ENCODE measurements around the gene COX7C.
A peak's percentile ranks its signal among the peaks of the same experiment; 100 is the strongest.
"Not testable (repeated sequence)": the region's sequence is repeated elsewhere in the genome, so short reads cannot be mapped to it uniquely, and the experiment has no call there.

COX7C gene, protein sequence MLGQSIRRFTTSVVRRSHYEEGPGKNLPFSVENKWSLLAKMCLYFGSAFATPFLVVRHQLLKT

GRCh38 chr5:86617756-86618576 is at the start of gene COX7C:
Gene COX7C (plus strand): TSS chr5:86617941. CDS start chr5:86618056, 115 bp downstream.
- peak; percentile 92 for DNase-seq (ENCODE audit: low read depth)

- not testable (repeated sequence) for DNase-seq (ENCODE audit: low read depth)
These were observed 48.0 kb upstream of the COX7C start for GRCh38 chr5:86569522-86570426.

DNA sequence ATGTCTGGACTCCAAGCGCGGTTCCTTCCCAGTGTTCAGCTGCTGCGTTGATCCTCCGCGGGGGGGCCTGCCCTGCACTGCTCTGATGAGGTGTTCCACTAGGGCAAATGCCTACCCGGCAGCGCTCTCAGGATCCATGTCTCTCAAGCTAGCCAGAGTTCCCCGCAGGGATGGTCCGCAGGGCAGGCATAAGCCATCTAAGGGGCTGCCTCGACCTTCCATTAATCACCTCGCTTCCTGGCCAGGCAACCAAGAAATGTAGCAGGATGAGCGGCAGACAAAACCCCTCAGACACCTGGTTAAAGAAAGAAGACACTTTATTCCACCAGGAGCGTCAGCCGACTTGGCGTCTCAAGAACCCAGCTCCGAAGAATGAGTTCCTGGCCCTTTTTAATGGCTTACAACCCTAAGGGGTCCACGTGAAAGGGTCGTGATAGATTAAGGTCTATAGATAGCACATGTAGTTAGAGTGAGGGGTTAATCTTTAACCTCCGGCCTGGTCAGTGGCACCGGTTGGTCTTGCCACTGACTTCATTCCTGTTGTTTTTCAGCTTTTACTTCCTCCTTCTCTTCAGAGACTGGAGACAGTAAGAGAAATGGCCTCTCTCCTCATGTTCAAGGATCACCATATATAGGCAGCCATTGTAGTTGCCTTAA is 47.2 kb upstream of the COX7C start:
- DNase-seq (ENCODE audit: low read depth): no peak

GRCh38 chr5:86571109-86571508 is 46.6 kb upstream of the COX7C start:
- DNase-seq (ENCODE audit: low read depth): not testable (repeated sequence)

GRCh38 chr5:86572825-86573517 is 44.8 kb upstream of the COX7C start:
- no peak for DNase-seq (ENCODE audit: low read depth)

GRCh38 chr5:86579502-86579901 is 38.2 kb upstream of the COX7C start:
- no peak for DNase-seq (ENCODE audit: low read depth)

DNA sequence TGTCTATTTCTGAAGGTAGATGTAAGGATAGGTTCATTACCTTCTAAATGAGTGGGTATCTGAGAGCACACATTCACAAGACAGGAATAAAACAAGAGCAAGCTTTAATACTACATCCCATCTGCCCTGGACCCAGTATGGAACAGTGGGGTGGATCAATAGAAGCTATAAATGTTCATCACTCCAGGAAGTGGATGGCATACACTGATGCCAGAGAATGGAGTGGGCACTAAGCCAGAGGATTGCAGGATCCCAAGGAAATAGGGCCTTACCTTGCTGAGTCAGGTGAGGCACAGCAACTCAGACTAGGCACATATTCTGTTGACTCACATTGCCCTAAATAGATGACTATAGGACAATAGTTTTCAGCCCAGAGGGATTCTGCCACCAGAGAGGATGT is 21.3 kb upstream of the COX7C start:
- DNase-seq (ENCODE audit: low read depth): no peak

GRCh38 chr5:86605881-86606280 is 11.9 kb upstream of the COX7C start:
- no peak for DNase-seq (ENCODE audit: low read depth)

DNA sequence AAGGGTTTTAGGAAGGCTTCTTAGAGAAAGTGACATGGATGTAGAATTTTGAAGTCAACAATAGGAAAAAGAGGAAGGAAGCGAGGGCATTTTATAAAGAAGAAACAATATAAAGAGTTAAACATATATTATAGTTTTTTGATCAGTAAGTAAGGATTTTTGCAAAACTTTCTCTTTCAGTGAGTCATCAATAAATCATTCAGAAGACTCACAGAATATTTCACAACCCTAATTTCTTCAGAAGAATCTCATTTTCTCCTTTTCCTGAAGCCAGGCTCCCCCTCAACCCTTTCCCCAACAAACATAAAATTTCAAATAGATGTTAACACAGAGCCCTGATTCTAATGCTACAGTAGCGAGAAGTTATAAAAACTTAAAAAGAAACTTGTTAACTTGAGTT is 4.3 kb upstream of the COX7C start:
- DNase-seq (ENCODE audit: low read depth): no peak

DNA sequence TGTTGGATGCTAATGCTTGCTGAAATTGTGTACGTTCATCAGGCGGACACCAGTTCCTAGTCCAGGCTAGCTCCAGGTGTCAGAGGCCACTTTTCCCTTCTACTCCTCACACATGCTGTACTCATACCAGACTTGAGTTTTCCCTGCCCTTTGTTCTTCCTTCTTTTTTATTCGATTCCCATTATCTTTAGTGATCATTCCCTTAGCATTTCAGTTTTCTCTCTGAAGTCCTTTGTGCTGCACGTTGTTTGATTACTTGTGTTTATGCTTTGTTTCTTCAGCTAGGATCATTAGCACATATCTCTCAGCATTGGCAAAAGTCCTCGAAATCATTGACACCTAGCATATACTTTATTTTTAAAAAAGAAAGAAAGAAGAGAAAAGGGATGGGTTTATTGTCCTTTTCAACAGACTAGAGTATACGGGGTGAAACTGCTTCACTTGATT is 409 bp upstream of the COX7C start:
- no peak for DNase-seq (ENCODE audit: low read depth)

- no peak for DNase-seq (ENCODE audit: low read depth)
These were observed 6.2 kb downstream of the COX7C start for GRCh38 chr5:86623785-86624483.

DNA sequence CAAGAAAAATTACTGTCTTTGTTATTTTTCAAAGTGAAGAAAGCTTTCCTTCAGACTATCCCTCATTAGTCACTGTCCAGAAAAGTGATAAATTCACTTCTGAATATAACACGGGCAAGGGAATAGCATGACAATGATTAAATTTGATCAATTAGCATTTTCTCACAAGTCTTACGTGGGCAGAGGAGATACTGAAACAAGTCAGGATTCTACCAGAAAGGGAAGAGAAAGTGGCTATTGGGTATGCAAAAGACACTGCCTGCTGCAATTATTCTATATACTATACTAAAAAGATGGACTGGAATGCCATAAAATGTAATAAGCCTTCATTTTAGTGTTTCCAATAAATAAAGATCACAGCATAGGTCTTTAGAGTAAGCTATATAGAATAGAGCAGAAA is 7.4 kb downstream of the COX7C start:
- no peak for DNase-seq (ENCODE audit: low read depth)

GRCh38 chr5:86626149-86626548 is 8.4 kb downstream of the COX7C start:
- no peak for DNase-seq (ENCODE audit: low read depth)

- no peak for DNase-seq (ENCODE audit: low read depth)
These were observed 13.4 kb downstream of the COX7C start for GRCh38 chr5:86631165-86631564.

DNA sequence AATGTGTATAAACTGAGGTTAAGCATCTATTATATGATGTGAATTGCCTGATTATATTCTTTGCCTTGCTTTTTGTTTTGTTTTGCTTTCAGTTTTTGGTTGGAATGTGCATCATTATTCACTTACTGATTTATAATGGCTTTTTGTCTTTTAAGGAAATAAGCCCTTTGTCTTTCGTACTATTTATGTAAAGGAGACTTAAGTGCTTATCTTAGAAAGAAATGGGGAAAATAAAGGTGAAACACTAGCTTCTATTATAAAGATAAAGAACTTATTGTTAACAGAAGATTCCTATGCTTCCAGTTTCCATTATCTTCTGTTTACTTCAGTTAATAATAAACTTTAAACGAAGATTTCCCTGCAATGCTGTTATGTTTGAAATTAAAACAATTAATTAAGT is 23.3 kb downstream of the COX7C start:
- no peak for DNase-seq (ENCODE audit: low read depth)

DNA sequence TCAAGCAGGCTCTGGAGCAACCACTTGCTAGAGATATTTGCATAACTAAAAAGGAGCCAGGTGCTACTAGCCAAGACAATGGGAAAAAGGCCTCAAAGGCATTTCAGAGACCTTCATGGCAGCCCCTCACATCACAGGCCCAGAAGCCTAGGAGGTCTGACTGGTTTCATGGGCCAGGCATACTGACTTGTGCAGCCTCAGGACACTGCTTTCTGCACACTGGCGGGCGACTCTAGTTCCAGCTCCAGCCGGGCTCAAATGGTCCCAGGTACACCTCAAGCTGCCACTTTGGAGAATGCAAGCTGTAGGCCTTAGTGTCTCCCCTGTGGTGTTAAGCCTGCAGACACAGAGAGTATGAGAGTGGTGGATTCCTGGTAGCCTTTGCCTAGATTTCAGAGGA is 27.1 kb downstream of the COX7C start:
- no peak for DNase-seq (ENCODE audit: low read depth)

DNA sequence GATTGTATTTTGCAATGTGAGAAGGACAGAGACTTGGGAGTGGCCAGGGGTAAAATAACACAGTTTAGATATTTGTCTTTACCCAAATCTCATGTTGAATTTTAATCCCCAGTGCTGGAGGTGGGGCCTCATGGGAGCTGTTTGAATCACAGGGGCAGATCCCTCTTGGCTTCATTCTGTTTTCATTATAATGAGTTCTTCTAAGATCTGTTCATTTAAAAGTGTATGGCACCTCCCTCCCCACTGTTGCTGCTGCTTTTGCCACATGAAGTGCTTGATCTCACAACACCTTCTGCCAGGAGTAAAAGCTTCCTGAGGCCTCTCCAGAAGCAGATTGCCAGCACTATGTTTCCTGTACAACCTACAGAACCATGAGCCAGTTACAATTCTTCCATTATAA is 28.1 kb downstream of the COX7C start:
- DNase-seq (ENCODE audit: low read depth): no peak

- no peak for DNase-seq (ENCODE audit: low read depth)
These were observed 28.9 kb downstream of the COX7C start for GRCh38 chr5:86646671-86647070.

- DNase-seq (ENCODE audit: low read depth): no peak
These were observed 32.2 kb downstream of the COX7C start for GRCh38 chr5:86649832-86650505.

DNA sequence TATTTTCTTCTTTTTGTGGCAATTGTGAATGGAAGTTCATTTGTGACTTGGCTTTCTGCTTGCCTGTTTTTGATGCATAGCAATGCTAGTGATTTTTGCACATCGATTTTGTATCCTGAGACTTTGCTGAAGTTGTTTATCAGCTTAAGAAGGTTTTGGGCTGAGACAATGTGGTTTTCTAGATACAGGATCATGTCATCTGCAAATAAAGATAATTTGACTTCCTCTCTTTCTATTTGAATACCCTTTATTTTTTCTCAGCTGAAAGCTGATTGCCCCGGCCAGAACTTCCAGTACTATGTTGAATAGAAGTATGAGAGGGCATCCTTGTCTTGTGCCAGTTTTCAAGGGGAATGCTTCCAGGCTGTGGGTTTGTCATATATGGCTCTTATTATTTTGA is 43.0 kb downstream of the COX7C start:
- DNase-seq (ENCODE audit: low read depth): not testable (repeated sequence)
